HCT116 (cell line): Measurements from ENCODE around the gene LIPM.

Experiments used
- CBX3 ChIP-seq: IDR thresholded peaks from 2 replicates; pipeline ENCODE4 v1.6.1; 2012; ENCODE audit warnings: low read depth
- CEBPB ChIP-seq: IDR thresholded peaks from 2 replicates; pipeline ENCODE4 v1.6.1; 2012; ENCODE audit warnings: low read depth
- SRF ChIP-seq: IDR thresholded peaks from 2 replicates; pipeline ENCODE4 v1.6.1; 2012; ENCODE audit warnings: low read depth

DNA sequence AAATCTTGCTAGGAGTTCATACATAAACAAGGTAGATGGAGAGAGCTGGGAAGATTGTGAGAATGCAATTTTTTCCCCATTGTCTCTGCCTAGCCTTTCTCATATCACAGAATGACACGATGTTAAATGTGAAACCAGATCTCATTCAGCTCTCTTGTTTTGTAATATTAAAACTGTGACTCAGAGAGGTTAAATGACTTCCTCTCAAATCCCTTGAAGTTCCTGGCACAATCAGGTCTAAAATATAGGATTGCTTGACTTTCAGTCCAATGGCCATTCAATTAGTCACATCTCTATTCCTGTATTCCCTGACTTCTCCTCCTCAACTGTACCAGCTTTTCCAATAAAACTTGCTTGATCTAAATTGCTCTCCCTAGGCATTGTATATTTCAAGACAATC, 46.0 kb downstream of the LIPM start:
- peak; percentile 79 for TF ChIP-seq CEBPB
- TF ChIP-seq CBX3, result 0 out of 2 replicates have a peak, but pooled peaks have one; percentile 21
- peak; percentile 27; the same call in 1 of the 2 replicates for TF ChIP-seq SRF
